GM12878 (cell line): ENCODE results near the gene RREB1. TPM values are rescaled to one million over a fixed set of nuclear protein-coding genes. Genes with fewer than 3 reads are reported as not detected.
A peak's percentile ranks its signal among the peaks of the same experiment; 100 is the strongest.

Experiments
- ATAC-seq: fragments of 200-7000 bp; cut with Tn5 transposase; 3 replicates; pipeline ENCODE4 v1.9.1; 2020; ENCODE audit warnings: mild to moderate bottlenecking, moderate library complexity
- BruUV-seq: library from RNA; stranded (reverse); fragments of 400-500 nt; replicated peaks from 2 replicates; lab custom pipeline; 2021; lab: Mats Ljungman, UMichigan
- CTCF ChIA-PET: fragments of 300-600 bp; sonication (Branson Sonifier 250); formaldehyde crosslinking; extraction: SDS; loops from one replicate; lab custom pipeline; 2021; ENCODE audit warnings: inconsistent platforms; lab: Yijun Ruan, JAX
- POLR2A ChIA-PET: fragments of 350-600 bp; formaldehyde crosslinking; extraction: SDS; loops from one replicate; lab custom pipeline; 2021; ENCODE audit warnings: inconsistent platforms; lab: Charles Lee
- RAD21 ChIA-PET: fragments of 300-600 bp; sonication (Branson Sonifier 250); formaldehyde crosslinking; loops from one replicate; lab custom pipeline; 2023; ENCODE audit warnings: antibody characterized with exemption; ENCODE audit not compliant: unreplicated experiment; lab: Charles Lee
- SMC1A ChIA-PET: fragments of 300-600 bp; sonication (Branson Sonifier 250); formaldehyde crosslinking; loops from one replicate; lab custom pipeline; 2023; ENCODE audit not compliant: unreplicated experiment, uncharacterized antibody; lab: Charles Lee
- DNase-seq: peaks from one replicate; pipeline ENCODE4 v3.0.0-alpha.2; 2011; ENCODE audit warnings: low read depth, low spot score
- FAIRE-seq: peaks from 3 replicates; lab custom pipeline; 2011; peaks lifted over from hg19 to GRCh38; lab: Jason Lieb, UNC
- H2AFZ ChIP-seq: 2 replicates; pipeline ENCODE4 v1.6.0; 2011; ENCODE audit warnings: low read depth, low read length, control low read depth; ENCODE audit not compliant: control insufficient read depth
- H3K27ac ChIP-seq: 2 replicates; pipeline ENCODE4 v1.5.1; 2011; ENCODE audit warnings: control low read depth; ENCODE audit not compliant: control insufficient read depth, insufficient read depth
- H3K27me3 ChIP-seq, 2 experiments: replicated peaks in 1 of 2; 2 replicates each; pipeline versions ENCODE4 v1.6.0 to v1.6.1; 2011; ENCODE audit warnings: low read length in 1 of 2; ENCODE audit not compliant: control insufficient read depth in 2 of 2, insufficient read depth in 2 of 2
- H3K36me3 ChIP-seq, 2 experiments: 2 replicates each; pipeline ENCODE4 v1.5.1; 2011; ENCODE audit warnings: low read length in 1 of 2; ENCODE audit not compliant: control insufficient read depth in 2 of 2, insufficient read depth in 2 of 2
- H3K4me1 ChIP-seq: 2 replicates; pipeline ENCODE4 v1.6.1; 2011; ENCODE audit warnings: mild to moderate bottlenecking, low read length, moderate library complexity, mixed read lengths; ENCODE audit not compliant: control insufficient read depth, insufficient read depth
- H3K4me2 ChIP-seq: 2 replicates; pipeline ENCODE4 v1.6.0; 2011; ENCODE audit warnings: control low read depth; ENCODE audit not compliant: control insufficient read depth, insufficient read depth
- H3K4me3 ChIP-seq: fragments of 200-600 bp; sonication (generic); 2 replicates; pipeline ENCODE4 v1.5.1; 2016
- H3K79me2 ChIP-seq: 2 replicates; pipeline ENCODE4 v1.6.0; 2011; ENCODE audit warnings: low read length; ENCODE audit not compliant: control insufficient read depth, insufficient read depth
- H3K9ac ChIP-seq: 2 replicates; pipeline ENCODE4 v1.8.0; 2011; ENCODE audit warnings: low read length, control low read depth, mixed read lengths; ENCODE audit not compliant: control insufficient read depth, insufficient read depth
- H3K9me3 ChIP-seq: replicated peaks from 3 replicates; pipeline ENCODE4 v1.5.1; 2011; ENCODE audit warnings: mild to moderate bottlenecking, low read length; ENCODE audit not compliant: control insufficient read depth, insufficient read depth
- H4K20me1 ChIP-seq: 2 replicates; pipeline ENCODE4 v1.6.0; 2011; ENCODE audit not compliant: control insufficient read depth, insufficient read depth
- E4F1 ChIP-seq: fragments of 450-650 bp; IDR thresholded peaks from 2 replicates; pipeline ENCODE4 v1.6.1; 2018; ENCODE audit warnings: borderline replicate concordance, mild to moderate bottlenecking; ENCODE audit not compliant: partially characterized antibody
- SPI1 ChIP-seq: IDR thresholded peaks from 2 replicates; pipeline ENCODE4 v1.6.1; 2011; ENCODE audit warnings: low read depth, mild to moderate bottlenecking, low read length, moderate library complexity, borderline replicate concordance; ENCODE audit not compliant: insufficient read depth
- STAT3 ChIP-seq: IDR thresholded peaks from 2 replicates; pipeline ENCODE4 v1.6.1; 2011; ENCODE audit warnings: low read depth, low read length, improper control_type of control experiment
- TCF12 ChIP-seq: IDR thresholded peaks from 2 replicates; pipeline ENCODE4 v1.6.1; 2011; ENCODE audit warnings: low read depth, mild to moderate bottlenecking, low read length
- WGBS: methylation state at CpG from one replicate; pipeline ENCODE4 v1.1.6; 2016; ENCODE audit warnings: low lambda C conversion rate; ENCODE audit not compliant: insufficient replicate concordance, insufficient coverage; ENCODE audit errors: missing lambda C conversion rate; 5-methylcytosine and 5-hydroxymethylcytosine counted together
- in situ Hi-C: fragments of 300-500 bp; cut with MboI; formaldehyde crosslinking; loops from 9 replicates; pipeline ENCODE4 v1.14.3; 2018; ENCODE audit warnings: mixed read lengths
- intact Hi-C: fragments of 100-400 bp; cut with micrococcal nuclease; formaldehyde crosslinking; loops from one replicate; pipeline ENCODE4 v1.14.2; 2022; ENCODE audit not compliant: unreplicated experiment
- polyA plus RNA-seq, 11 experiments: library from polyadenylated mRNA; depleted of rRNA in 4 of 11; unstranded in 6 of 11; stranded (reverse) in 5 of 11; fragments of >200 nt; fragmentation: Nextera tagmentation in 4 of 11; fragmentation: Illumina TruSeq in 1 of 11; extraction: Ambion mirVana in 4 of 11; extraction: Trizol in 1 of 11; gene quantifications; 1 replicate in 1 of 11; 2 replicates in 10 of 11; pipeline versions ENCODE4 v1.2.1 to v1.2.3, GENCODE V29; 2011 to 2016; ENCODE audit warnings: inconsistent platforms in 2 of 11, missing spikeins in 2 of 11, low read depth in 1 of 11
- total RNA-seq, 4 experiments: library from RNA; depleted of rRNA in 3 of 4; stranded (reverse); fragments of >200 nt in 3 of 4; fragmentation: Illumina TruSeq in 1 of 4; extraction: Trizol in 1 of 4; gene quantifications; 2 replicates each; pipeline versions ENCODE4 v1.2.1 to v1.2.3, GENCODE V29; 2013 to 2021

Gene RREB1
- total and polyA plus RNA-seq, 10 of the 15 experiments (the other 5 are each of a cell fraction or from before 2014, with no cell fraction given) = 1.9 to 30.3 (median 8.6) TPM

- FAIRE-seq = no peak
- ChIA-PET POLR2A (interaction anchor here (0.9 to 2.2 kb wide), 5 partner anchors 33 to 449 kb away, joined by 3 to 8 read pairs (median 4); partner anchors contain the start of gene RREB1), CTCF (interaction anchor here (0.8 to 3.5 kb wide), 19 partner anchors 20 to 560 kb away, joined by 3 to 25 read pairs (median 4); no protein-coding TSS in a partner anchor), SMC1A (interaction anchor here (0.7 to 4.3 kb wide), 18 partner anchors 29 to 563 kb away, joined by 3 to 35 read pairs (median 4); no protein-coding TSS in a partner anchor), RAD21 (interaction anchor here (0.8 to 4.3 kb wide), 9 partner anchors 59 to 561 kb away, joined by 3 to 19 read pairs (median 4); no protein-coding TSS in a partner anchor)
- peaks cover 70% of the 10 kb centered on the region for H3K4me1 ChIP-seq
- no peak for DNase-seq
- WGBS = 85% methylated on average over 8 of the region's 8 CpGs
- H3K36me3 ChIP-seq = peaks cover 9 to 34% of the 10 kb centered on the region in 2 experiments
- TF ChIP-seq E4F1 (no peak), TCF12 (no peak), STAT3 (no peak), SPI1 (no peak)
- no peak overlapping the region for H2AFZ ChIP-seq
- H3K9ac ChIP-seq = no peak overlapping the region
- in situ Hi-C loops = no loop called here
- H4K20me1 ChIP-seq = no peaks in the 10 kb centered on the region
- H3K27me3 ChIP-seq = no peaks in the 10 kb centered on the region
- no peaks in the 10 kb centered on the region for H3K9me3 ChIP-seq
- no peak overlapping the region for H3K4me3 ChIP-seq
- H3K27ac ChIP-seq = no peak overlapping the region; the same call in 1 of the 2 replicates
- BruUV-seq = no TSS peak
- no peak for ATAC-seq
- intact Hi-C loops = loop anchor here (5.0 kb wide), 3 partner anchors 80 to 320 kb away; partner anchors contain the start of gene RREB1
- peaks cover 38% of the 10 kb centered on the region for H3K79me2 ChIP-seq
- H3K4me2 ChIP-seq = peak overlapping the region; percentile 26; the same call in 1 of the 2 replicates
These were observed 130.0 kb downstream of the RREB1 start for GRCh38 chr6:7237653-7238188.
